GM15510 (cell line): Measurements from ENCODE around the gene CABCOCO1.

Experiments
- POLR2A ChIP-seq: IDR thresholded peaks from 3 replicates; pipeline ENCODE4 v1.6.1; 2011; ENCODE audit warnings: borderline replicate concordance; ENCODE audit not compliant: insufficient read length; ENCODE audit errors: extremely low read depth

CABCOCO1 gene

GRCh38 chr10:61801484-61801883 lies 138.8 kb downstream of the CABCOCO1 start:
- no peak for TF ChIP-seq POLR2A

- no peak for TF ChIP-seq POLR2A
Measured at GRCh38 chr10:61803269-61803668, 140.5 kb downstream of the CABCOCO1 start.

- no peak for TF ChIP-seq POLR2A
Measured at GRCh38 chr10:61804414-61804813, 141.7 kb downstream of the CABCOCO1 start.

- no peak for TF ChIP-seq POLR2A
Measured at GRCh38 chr10:61805091-61805490, 142.4 kb downstream of the CABCOCO1 start.

- no peak for TF ChIP-seq POLR2A
Measured at GRCh38 chr10:61810263-61810662, 147.5 kb downstream of the CABCOCO1 start.

DNA sequence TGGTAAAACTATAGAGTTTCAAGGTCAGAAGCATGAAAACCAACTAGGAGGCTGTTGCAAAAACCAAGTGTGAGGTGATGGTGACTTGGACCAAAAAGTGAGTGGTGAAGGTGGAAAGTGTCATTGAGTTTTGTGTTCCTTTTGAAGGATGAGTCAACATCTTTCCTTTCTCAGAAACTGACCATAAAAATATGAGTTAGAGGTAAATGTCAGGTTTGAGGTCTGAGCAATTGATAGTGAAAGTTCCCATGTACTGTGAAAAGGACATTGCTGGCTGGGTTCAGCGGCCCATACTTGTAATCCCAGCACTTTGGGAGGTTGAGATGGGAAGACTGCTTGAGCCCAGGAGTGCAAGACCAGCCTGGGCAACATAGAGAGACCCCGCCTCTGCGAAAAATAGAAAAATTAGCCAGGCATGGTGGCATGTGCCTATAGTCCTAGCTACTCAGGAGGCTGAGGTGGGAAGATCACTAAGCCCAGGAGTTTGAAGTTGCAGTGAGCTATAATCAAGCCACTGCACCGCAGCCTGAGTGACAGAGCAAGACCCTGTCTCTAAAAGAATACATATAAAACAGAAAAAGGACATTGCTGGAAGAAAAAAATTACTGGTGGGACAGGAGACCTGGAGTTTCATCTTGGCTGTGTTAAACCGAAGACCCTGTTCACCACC lies 149.5 kb downstream of the CABCOCO1 start:
- TF ChIP-seq POLR2A: no peak

DNA sequence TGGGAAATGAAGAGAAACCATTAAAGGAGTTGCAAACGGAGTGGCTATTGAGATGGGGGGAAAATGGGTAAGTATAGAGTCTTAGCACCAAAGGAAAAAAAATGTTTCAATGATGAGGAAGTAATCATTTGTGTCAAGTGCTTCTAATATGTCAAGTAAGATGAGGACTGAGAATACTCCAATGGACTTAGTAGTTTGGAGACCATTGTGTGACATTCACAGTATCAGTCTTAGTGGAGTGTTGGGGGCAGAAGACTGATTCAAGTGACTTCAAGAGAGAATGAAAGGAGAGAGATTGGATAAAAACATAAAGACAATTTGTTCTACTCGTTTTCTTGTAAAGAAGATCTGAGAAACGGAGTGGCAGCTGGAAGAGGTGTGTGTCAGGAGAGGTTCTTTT lies 150.2 kb downstream of the CABCOCO1 start:
- TF ChIP-seq POLR2A: no peak

GRCh38 chr10:61814160-61814559 lies 151.4 kb downstream of the CABCOCO1 start:
- no peak for TF ChIP-seq POLR2A

DNA sequence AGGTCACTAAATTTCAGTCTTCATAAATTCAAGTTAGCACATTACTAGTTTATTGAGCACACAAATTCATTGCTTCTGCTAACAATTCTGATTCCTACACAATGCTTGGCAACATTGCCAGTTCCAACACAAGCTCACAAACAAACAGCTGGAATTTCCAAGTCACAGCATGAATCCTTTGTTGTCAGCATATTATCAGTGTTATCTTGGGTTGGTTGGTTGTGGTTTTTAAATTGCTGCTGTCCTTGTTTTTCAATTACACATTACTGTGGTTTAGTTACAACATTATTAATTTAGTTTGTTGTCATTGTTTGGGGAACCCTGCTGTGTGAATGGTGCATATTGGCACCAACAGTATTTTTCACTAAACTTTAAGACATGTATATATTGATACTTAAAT lies 152.8 kb downstream of the CABCOCO1 start:
- TF ChIP-seq POLR2A: no peak
